Activated T-cell treated with anti-CD3 and anti-CD28 coated beads for 48 hours (primary cell): Measurements from ENCODE around the gene TMEM63B.
"Not testable (repeated sequence)": the region's sequence is repeated elsewhere in the genome, so short reads cannot be mapped to it uniquely, and the experiment has no call there.

ENCODE experiments used
- DNase-seq: peaks from one replicate; pipeline ENCODE4 v3.0.0-alpha.2; 2020; ENCODE audit warnings: low read depth

The TMEM63B gene

DNA sequence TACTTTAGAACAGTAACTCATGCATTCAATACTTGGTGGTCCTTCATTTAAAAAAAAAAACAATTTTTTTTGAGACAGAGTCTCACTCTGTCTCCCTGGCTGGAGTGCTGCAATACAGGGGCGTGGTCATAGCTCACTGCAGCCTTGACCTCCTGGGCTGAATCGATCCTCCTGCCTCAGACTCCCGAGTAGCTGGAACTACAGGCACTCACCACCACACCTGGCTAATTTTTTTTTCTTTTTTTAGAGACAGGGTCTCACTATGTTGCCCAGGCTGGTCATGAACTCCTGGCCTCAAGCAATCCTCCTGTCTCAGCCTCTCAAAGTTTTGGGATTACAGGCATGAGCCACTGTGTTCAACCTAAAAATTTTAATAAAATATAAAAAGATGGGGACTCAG lies 17.2 kb downstream of the TMEM63B start:
- DNase-seq: not testable (repeated sequence)

DNA sequence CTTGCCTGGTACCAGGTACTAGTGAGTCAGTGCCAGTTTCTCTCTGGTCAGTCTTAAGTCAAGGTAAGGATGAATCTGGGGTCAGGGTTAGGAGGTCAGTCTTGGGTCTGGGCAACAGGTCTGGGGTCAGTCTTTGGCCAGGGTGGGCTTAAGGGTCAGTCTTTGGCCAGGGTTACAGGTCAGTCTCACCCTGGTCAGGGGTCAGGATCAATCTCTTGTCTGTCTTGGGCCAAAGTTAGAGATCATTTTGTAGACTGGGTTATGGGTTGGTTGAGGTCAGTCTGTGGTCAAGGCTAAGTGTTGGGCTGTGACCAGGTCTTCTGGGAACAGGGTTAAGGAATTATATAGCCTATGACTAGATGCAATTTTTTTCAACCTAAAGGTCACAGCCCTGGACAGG lies 18.5 kb downstream of the TMEM63B start:
- DNase-seq: no peak

GRCh38 chr6:44146685-44147084 lies 19.3 kb downstream of the TMEM63B start:
- no peak for DNase-seq

- no peak for DNase-seq
Observed at GRCh38 chr6:44147256-44147655, 19.9 kb downstream of the TMEM63B start.

- no peak for DNase-seq
Observed at GRCh38 chr6:44148306-44148705, 21.0 kb downstream of the TMEM63B start.

- DNase-seq: no peak
Observed at GRCh38 chr6:44149369-44150012, 22.1 kb downstream of the TMEM63B start.

- DNase-seq: no peak
Observed at GRCh38 chr6:44150317-44150917, 23.1 kb downstream of the TMEM63B start.

DNA sequence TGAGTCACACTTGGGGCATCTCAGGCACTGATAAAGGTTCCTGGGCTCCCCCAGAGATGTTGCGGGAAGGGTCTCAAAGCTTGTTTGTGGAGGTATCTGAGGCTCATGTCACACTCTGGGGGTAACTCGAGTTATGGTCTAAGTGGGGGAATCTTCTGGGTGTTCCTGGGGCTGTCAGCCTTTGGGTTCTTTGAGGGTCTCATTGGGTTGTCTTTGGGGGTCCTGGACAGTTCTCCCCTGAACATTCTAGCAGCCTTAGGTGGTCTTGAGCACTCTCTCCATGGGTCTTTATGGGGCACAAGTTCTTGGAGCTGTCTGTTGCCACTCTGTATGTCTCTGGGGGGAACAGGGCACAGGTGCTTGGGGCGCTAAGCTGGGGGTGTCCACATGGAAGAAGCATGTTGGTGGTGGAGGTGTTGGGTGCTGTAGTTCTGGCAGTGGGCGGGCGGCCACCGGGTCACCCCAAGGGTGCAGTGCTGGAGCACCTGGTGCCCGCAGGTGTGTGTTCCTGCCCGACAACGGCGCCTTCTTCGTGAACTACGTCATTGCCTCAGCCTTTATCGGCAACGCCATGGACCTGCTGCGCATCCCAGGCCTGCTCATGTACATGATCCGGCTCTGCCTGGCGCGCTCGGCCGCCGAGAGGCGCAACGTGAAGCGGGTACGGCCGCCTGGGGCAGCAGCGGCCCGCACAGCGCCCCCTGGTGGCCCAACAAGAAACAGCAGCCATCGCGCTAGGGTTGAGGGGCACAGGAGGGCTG lies 24.2 kb downstream of the TMEM63B start:
- peak; percentile 81 for DNase-seq

DNA sequence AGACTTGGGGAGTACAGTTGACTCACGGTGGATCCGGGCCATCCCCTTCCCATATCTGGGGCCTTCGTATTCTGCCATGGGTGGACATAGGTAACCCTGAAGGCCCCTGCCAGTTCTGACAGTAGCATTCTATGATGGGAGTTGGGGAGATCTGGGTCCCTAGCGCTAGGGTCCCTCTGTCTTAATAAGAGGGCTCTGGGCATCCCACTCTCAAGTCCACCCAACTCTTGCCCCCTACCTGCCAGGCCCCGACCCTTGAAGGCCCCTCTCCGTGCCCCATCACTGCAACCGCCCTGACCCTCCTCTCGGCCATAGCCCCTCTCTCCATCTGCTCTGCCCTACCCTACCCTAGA lies 24.7 kb downstream of the TMEM63B start:
- no peak for DNase-seq

DNA sequence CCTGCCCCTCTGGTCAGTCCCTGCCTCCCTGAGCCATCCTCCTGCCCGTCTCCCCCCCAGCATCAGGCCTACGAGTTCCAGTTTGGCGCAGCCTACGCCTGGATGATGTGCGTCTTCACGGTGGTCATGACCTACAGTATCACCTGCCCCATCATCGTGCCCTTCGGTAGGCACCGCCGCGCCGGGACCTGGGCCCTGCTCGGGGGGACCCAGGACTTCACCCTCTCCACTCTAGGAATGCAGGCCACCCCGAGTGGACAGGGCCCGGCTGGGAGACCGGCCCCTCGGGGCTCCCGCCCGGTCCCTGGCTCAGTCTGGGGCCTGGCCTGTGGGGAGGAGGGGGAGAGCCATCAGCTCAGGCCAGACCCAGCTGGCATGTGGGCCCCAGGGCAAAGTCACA lies 25.2 kb downstream of the TMEM63B start:
- DNase-seq: no peak

DNA sequence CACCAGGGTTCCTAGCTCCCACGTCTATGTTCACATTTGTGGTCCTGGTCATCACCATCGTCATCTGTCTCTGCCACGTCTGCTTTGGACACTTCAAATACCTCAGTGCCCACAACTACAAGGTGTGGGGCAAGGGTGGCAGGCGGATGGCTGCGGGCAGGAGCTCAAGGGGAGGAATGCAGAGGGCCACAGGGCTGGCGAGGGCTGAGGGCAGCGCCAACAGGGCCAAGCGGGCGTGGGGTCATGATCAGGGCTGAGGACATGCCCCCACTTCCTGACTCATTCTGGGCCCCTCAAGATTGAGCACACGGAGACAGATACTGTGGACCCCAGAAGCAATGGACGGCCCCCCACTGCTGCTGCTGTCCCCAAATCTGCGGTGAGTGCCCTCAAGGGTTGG lies 26.7 kb downstream of the TMEM63B start:
- DNase-seq: no peak

GRCh38 chr6:44156494-44157151 lies 29.3 kb downstream of the TMEM63B start:
- DNase-seq: no peak

DNA sequence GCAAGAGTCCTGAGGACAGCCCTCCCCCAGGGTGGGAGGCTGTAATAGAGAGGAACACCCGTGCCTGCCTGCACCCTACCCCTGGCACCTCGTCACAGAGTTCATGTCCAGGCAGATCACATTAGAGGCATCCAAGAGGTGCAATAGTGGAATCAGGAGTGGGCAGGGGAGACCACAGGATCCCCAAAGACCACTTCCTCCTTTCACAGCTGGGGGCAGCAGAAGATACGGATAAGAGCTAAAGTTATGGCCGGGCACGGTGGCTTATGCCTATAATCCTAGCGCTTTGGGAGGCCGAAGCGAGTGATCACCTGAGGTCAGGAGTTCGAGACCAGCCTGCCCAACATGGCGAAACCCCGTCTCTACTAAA lies 29.8 kb downstream of the TMEM63B start:
- no peak for DNase-seq

DNA sequence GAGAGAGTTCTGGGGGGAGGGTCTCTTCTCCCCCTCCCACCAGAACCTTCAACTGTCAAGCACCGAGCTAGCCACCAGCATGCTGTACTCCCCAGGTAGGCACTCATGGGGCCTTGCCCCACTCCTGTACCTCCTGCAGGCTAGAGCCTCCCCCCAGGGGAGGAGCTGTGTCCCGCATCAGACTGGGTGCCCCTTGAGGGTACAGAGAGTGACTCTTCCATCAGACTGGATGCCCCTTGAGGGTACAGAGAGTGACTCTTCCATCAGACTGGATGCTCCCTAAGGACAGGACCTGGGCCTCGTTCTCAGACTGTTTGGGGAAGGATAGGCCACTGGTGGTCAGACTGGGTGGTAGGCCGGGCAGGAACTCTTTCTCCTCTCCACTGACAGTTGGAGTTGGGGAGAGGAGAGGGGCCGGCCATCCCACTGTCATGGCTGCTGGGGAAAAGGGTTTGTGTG lies 31.4 kb downstream of the TMEM63B start, which contains the start of gene CAPN11:
TSS of gene CAPN11 (plus strand) at position 51 of the 459 bp plus-strand sequence. CDS start at position 80, 29 bp downstream.
- no peak for DNase-seq

DNA sequence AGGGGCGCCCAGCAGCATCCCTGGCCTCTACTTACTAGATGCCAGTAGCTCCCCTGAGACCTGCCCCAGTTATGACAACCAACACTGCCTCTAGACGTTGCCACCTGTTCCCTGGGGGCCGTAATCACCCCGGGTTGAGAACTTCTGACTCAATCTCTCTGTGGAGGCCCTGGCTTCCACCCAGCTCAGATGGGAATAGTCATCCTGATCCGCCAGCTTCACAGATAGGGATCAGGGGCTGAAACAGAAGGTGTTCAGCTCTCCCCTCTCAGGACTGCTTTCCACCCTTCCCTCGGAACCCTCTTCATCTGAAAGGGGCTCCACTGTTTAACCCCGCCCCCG lies 34.6 kb downstream of the TMEM63B start:
- no peak for DNase-seq

DNA sequence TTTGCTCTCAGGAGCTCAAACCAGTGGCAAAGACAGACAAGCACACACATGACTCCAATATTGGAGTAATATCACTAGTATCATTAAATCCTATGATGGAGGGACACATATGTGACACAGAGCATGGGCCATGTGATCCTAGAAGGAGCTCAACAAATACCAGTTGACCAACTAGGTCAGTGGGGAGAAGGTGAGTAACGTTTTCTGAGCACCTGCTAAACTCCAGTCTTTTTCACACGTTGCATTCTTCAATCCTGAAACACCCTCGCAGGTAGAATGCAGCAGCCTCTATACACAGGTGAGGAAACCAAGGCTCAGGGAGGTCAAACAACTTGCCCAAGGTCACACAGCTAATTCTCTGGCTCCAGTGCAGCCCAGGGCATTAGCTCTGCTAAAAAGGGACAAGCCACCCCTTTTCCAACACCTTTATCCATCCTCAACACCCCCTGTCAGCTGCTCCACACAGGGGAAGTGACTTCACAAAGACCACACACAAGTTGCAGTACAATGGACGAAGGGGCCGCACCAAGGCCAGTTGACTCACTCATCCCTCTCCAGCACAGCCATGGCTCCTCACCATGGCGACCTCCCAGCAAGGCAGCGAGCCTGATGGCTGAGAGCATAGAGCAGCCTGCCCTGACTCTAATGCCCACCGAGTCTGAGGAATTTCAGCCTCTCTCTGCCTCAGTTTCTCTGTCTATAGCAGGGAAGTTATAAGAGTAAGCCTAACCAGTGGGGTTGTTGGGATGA lies 35.7 kb downstream of the TMEM63B start:
- no peak for DNase-seq

DNA sequence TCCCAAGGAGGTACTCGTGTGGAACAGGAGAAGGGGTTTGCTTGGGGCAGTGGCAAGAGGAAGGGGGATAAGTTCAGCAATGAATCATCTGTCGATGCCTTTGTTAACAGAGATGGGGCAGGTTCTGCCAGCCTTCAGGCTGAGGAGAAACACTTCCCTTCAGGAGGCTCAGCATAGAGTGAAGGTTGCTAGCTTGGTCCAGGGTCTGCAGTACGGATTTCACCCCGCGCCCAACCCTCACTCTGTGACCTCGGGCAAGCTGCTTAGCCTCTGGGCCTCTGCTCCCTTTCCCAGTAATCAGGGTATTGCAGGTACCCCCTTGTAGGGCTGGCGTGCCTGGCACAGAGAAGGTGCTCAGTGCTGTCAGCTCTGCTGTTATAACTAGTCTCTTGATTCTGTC lies 38.8 kb downstream of the TMEM63B start:
- no peak for DNase-seq

DNA sequence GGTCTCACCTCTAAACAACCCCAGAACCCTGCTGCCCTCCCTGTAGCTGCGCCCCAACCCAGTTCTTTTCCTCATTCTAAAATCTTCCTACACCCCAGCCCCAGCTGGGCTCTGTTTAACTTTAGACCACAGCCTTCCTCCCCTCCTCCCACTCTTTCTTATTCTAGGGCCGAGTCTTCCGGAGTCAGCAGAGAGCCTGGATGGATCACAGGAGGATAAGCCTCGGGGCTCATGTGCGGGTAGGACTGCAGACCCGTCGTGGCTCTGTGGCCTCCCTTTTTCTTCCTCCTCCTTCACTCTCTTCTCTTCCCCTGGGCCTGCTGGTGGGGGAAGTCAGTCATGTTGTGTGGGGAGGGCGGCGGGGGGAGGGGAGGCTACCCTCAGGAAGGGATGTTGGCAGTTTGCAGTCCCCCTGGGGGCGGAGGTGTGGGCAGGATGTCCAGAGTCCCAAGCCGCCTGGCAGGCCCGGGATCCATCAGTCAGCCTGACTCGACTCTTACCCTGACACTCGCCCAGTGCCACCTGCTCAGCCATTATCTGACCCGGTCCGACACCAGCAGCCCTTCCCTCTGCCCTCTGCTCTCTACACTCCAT lies 39.3 kb downstream of the TMEM63B start:
- no peak for DNase-seq

DNA sequence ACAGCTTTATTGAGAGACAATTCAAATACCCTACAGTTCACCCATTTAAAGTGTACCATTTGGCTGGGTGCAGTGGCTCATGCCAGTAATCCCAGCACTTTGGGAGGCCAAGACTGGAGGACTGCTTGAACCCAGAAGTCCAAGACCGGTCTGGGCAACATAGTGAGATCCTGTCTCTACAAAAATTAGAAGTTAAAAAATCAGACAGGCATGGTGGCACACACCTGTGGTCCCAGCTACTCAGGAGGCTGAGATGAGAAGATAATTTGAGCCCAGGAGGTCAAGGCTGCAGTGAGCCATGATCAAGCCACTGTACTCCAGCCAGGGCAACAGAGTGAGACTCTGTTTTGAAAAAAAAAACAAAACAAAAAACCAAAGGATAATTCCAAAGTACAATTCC lies 40.2 kb downstream of the TMEM63B start:
- DNase-seq: no peak

DNA sequence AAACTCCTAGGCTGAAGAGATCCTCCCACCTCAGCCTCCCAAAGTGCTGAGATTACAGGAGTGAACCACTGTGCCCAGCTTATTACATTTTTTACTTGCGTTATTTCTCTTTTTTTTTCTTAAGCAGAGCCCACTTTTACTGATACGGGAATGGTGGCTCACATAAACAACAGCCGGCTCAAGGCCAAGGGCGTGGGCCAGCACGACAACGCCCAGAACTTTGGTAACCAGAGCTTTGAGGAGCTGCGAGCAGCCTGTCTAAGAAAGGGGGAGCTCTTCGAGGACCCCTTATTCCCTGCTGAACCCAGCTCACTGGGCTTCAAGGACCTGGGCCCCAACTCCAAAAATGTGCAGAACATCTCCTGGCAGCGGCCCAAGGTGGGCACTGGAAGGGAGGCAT lies 41.8 kb downstream of the TMEM63B start:
- no peak for DNase-seq

GRCh38 chr6:44169886-44170570 lies 42.7 kb downstream of the TMEM63B start:
- no peak for DNase-seq
